ENCODE measurements around the gene OR5AU1. TPM values are rescaled to one million over a fixed set of nuclear protein-coding genes. Genes with fewer than 3 reads are reported as not detected.
A peak's percentile ranks its signal among the peaks of the same experiment; 100 is the strongest.

The OR5AU1 gene
- total and polyA plus RNA-seq, 2 of the 13 experiments (the other 11 are each of a cell fraction or from before 2014, with no cell fraction given), result not detected

DNA sequence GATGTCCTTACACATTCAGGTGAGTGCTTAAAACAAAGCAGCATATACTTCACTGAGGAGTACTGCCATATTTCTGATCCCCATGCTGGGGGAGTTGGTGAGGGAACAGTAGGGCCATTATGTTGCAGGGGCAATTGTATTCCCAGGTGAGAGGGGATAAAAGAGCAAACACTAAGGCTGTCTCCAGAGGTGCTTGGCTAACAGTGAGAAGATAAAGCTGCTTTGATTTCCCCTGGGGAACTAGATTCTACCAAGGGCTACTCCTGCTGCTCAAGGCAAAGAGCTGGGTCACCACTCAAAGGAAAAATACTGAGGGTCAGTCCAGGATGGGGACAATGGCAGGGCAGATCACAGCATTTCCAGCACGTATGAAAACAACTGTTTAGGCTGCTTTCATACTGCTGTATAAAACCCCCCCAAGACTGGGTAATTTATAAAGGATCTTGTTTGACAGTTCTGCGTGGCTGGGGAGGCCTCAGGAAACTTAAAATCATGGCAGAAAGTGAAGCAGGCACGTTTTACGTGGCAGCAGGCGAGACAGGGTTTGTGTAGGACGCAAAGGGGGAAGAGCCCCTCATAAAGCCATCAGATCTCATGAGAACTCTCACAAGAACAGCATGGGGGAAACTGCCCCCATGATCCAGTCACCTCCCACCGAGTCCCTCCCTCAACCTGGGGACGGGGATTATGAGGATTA, 47.8 kb upstream of the OR5AU1 start (continued):
- TF ChIP-seq, protein P1, sequence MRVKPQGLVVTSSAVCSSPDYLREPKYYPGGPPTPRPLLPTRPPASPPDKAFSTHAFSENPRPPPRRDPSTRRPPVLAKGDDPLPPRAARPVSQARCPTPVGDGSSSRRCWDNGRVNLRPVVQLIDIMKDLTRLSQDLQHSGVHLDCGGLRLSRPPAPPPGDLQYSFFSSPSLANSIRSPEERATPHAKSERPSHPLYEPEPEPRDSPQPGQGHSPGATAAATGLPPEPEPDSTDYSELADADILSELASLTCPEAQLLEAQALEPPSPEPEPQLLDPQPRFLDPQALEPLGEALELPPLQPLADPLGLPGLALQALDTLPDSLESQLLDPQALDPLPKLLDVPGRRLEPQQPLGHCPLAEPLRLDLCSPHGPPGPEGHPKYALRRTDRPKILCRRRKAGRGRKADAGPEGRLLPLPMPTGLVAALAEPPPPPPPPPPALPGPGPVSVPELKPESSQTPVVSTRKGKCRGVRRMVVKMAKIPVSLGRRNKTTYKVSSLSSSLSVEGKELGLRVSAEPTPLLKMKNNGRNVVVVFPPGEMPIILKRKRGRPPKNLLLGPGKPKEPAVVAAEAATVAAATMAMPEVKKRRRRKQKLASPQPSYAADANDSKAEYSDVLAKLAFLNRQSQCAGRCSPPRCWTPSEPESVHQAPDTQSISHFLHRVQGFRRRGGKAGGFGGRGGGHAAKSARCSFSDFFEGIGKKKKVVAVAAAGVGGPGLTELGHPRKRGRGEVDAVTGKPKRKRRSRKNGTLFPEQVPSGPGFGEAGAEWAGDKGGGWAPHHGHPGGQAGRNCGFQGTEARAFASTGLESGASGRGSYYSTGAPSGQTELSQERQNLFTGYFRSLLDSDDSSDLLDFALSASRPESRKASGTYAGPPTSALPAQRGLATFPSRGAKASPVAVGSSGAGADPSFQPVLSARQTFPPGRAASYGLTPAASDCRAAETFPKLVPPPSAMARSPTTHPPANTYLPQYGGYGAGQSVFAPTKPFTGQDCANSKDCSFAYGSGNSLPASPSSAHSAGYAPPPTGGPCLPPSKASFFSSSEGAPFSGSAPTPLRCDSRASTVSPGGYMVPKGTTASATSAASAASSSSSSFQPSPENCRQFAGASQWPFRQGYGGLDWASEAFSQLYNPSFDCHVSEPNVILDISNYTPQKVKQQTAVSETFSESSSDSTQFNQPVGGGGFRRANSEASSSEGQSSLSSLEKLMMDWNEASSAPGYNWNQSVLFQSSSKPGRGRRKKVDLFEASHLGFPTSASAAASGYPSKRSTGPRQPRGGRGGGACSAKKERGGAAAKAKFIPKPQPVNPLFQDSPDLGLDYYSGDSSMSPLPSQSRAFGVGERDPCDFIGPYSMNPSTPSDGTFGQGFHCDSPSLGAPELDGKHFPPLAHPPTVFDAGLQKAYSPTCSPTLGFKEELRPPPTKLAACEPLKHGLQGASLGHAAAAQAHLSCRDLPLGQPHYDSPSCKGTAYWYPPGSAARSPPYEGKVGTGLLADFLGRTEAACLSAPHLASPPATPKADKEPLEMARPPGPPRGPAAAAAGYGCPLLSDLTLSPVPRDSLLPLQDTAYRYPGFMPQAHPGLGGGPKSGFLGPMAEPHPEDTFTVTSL (CRISPR knock-in tag; IDR thresholded peaks at IDR 0.05; ENCODE audit: borderline replicate concordance), result no peak
- no peak for TF ChIP-seq RARG (CRISPR knock-in tag; IDR thresholded peaks at IDR 0.05; ENCODE audit: low read depth)
- TF ChIP-seq, protein P2, sequence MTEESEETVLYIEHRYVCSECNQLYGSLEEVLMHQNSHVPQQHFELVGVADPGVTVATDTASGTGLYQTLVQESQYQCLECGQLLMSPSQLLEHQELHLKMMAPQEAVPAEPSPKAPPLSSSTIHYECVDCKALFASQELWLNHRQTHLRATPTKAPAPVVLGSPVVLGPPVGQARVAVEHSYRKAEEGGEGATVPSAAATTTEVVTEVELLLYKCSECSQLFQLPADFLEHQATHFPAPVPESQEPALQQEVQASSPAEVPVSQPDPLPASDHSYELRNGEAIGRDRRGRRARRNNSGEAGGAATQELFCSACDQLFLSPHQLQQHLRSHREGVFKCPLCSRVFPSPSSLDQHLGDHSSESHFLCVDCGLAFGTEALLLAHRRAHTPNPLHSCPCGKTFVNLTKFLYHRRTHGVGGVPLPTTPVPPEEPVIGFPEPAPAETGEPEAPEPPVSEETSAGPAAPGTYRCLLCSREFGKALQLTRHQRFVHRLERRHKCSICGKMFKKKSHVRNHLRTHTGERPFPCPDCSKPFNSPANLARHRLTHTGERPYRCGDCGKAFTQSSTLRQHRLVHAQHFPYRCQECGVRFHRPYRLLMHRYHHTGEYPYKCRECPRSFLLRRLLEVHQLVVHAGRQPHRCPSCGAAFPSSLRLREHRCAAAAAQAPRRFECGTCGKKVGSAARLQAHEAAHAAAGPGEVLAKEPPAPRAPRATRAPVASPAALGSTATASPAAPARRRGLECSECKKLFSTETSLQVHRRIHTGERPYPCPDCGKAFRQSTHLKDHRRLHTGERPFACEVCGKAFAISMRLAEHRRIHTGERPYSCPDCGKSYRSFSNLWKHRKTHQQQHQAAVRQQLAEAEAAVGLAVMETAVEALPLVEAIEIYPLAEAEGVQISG (CRISPR knock-in tag; IDR thresholded peaks at IDR 0.05), result no peak
- TF ChIP-seq, protein P3, sequence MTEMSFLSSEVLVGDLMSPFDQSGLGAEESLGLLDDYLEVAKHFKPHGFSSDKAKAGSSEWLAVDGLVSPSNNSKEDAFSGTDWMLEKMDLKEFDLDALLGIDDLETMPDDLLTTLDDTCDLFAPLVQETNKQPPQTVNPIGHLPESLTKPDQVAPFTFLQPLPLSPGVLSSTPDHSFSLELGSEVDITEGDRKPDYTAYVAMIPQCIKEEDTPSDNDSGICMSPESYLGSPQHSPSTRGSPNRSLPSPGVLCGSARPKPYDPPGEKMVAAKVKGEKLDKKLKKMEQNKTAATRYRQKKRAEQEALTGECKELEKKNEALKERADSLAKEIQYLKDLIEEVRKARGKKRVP (CRISPR knock-in tag; IDR thresholded peaks at IDR 0.05), result no peak
- no peak for TF ChIP-seq ZBTB4 (CRISPR knock-in tag; IDR thresholded peaks at IDR 0.05; ENCODE audit: borderline replicate concordance)
- TF ChIP-seq TFE3 (CRISPR knock-in tag; IDR thresholded peaks at IDR 0.05), result no peak
- no peak for TF ChIP-seq ZNF775 (CRISPR knock-in tag; IDR thresholded peaks at IDR 0.05; ENCODE audit: borderline replicate concordance)
- TF ChIP-seq, protein P4, sequence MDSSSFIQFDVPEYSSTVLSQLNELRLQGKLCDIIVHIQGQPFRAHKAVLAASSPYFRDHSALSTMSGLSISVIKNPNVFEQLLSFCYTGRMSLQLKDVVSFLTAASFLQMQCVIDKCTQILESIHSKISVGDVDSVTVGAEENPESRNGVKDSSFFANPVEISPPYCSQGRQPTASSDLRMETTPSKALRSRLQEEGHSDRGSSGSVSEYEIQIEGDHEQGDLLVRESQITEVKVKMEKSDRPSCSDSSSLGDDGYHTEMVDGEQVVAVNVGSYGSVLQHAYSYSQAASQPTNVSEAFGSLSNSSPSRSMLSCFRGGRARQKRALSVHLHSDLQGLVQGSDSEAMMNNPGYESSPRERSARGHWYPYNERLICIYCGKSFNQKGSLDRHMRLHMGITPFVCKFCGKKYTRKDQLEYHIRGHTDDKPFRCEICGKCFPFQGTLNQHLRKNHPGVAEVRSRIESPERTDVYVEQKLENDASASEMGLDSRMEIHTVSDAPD (CRISPR knock-in tag; IDR thresholded peaks at IDR 0.05), result 0 out of 2 replicates have a peak, but pooled peaks have one; percentile 24
- no peak for TF ChIP-seq SIN3B (IDR thresholded peaks at IDR 0.05; ENCODE audit: low read length)
- TF ChIP-seq ZNF766 (CRISPR knock-in tag; IDR thresholded peaks at IDR 0.05; ENCODE audit: borderline replicate concordance), result no peak
- 0 out of 2 replicates have a peak, but pooled peaks have one; percentile 16 for TF ChIP-seq TGIF2 (CRISPR knock-in tag; IDR thresholded peaks at IDR 0.05)
